GM18520 (cell line): ENCODE results near the gene FUOM.

ENCODE experiments used
- ATAC-seq: cut with Tn5 transposase; IDR thresholded peaks from one replicate; pipeline ENCODE4 v1.9.1; 2021; ENCODE audit not compliant: unreplicated experiment

Gene FUOM

DNA sequence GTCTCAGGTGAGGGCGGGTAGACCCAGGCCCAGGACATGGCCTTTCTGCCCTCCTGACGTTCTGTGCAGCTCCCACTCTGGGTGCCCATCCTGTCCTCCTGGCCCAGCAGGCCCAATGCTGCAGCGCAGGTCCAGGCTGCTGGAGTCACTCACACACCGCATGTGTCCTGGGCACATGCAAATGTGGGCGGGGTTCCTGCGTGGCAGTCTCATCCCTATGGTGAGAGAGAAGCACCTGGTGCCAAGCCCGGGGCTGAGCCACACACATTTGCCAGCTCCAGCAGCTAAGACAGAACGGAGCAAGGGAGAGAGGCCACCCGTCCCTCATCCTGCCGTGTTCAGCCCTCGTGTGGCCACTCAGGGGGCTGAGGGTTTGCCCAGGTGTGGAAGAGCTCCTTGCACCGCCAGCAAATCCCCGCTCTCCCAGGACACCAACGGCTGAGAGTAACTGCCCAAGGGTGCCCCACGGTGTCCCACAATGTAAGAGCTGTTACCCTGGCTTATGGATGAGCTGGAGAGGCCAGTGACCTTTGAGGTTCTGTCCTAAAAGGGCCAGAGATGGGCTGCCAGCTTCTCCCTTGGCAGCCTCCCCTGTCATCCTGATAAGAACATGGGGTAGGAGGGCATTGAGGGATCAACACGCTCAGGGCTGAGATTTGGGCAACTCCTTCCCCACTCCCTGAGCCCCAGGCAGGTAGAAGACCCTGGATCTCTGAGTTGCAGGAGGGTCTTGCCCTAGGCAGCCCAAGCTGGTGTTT is 4.4 kb downstream of the FUOM start:
- ATAC-seq = no peak

DNA sequence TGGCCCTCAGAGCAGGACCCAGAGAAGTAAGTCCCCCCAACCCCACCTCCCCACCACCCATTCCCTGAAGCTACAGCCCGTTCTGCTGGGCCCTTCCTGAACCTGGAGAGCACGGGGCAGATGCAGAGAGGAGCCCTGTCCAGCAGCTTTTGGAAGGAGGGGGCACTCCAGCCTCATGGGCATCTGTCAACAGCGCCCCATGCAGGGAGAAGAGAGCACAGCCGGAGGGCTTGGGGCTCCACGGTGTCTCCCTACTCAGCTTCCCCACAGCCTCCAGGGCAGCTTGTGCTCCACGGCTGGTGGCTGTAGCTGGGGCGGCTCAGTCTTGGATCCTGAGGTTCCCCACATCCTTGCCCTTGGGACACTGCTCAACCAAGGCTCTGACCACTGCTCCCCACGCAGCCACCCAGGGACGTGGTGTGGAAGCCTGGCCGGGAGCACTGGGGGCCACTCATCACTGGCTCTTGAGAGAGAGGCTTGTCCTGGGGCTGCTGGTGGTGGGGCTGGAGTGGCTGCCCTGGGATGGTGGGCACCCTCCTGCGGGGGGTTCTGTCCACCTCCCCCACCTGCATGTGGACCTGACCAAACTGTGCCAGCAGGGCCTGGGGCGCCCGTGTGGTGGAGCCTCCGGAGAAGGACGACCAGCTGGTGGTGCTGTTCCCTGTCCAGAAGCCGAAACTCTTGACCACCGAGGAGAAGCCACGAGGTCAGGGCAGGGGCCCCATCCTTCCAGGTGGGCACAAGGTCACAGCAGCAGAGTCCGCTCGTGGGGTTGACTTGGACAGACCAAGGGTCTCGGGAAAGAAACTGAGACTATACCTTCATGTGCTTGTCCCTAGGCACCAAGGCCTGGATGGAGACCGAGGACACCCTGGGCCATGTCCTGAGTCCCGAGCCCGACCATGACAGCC is 6.2 kb downstream of the FUOM start:
- no peak for ATAC-seq

DNA sequence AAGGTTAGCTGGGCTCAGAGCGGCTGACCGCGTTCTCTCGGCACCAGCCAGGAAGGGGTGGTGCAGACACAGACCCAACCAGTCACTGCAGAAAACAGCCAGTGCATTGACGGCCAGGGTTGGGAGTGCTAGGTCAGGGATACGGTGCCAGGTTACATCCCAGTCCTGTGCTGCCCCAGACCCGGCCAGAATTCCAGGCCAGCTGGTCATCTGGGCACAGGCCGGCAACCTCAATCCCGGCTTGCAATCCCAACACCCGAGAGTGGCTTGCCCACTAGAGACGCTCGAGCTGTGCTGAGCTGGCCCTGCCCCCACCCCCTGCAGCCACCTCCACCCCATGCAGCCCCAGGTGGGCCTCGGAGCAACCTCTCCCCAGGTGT is 6.9 kb downstream of the FUOM start:
- ATAC-seq = no peak

DNA sequence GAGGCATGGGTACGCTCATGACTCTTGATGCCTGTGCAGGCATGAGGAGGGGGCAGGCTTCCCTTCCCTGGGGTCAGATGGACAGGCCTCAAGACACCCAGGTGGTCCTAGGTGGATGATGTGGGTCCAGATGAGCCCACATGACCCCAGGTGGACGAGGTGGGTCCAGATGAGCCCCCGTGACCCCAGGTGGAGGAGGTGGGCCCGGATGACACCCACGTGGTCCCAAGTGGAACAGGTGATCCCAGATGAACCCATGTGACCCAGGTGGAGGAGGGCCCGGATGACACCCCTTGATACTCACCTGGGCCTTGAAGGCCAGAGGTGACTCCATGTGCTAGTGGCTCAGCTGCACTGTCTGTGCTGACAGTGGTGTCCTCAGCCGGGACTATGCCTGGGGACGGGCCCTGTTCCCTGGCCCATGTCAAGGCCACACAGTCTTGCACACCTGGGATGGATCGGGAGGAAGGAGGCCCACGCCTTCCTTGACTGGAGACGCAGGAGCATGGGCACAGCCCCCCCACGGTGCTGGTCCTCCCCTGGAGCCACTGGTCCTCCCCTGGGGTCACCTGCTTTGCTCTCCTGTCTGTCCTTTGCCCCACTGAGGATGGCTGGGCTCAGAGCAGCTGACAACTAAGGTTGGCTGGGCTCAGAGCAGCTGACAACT is 7.4 kb downstream of the FUOM start:
- no peak for ATAC-seq

DNA sequence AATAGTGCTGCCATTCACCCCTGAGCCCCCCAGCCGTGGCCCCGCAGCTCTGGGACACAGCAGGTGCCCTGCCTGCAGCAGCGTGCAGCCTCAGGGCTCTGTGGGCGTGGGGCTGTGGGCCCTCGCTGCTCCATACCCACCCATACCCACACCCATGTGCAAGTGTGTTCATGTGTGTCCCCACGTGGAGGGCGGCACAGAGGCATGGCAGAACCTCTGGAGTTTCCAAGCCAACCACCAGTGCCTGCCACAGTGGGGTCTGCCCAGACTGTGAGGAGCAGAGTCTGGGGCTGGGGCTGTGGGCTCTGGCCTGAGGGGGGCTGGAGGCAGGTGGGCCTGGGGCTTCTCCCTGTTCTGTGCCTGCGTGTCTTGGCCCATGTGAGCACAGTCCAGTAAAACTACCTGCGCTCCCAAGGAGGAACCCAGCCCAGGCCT is 8.2 kb downstream of the FUOM start:
- ATAC-seq = no peak

DNA sequence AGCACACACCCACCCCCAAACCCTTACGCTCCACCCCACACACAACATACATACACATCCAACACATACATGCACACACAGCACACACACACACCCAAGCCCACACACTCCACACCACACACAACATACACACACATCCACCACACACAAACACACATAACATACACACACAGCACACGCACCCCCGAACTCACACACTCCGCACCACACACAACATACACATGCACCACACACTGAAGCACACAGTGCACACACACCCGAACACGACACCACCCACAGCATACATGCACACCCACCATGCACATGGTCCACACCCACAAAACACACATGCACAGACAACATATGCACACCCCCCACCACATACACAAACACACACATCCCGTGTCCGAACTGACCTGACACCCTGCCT is 8.7 kb downstream of the FUOM start:
- ATAC-seq = no peak

DNA sequence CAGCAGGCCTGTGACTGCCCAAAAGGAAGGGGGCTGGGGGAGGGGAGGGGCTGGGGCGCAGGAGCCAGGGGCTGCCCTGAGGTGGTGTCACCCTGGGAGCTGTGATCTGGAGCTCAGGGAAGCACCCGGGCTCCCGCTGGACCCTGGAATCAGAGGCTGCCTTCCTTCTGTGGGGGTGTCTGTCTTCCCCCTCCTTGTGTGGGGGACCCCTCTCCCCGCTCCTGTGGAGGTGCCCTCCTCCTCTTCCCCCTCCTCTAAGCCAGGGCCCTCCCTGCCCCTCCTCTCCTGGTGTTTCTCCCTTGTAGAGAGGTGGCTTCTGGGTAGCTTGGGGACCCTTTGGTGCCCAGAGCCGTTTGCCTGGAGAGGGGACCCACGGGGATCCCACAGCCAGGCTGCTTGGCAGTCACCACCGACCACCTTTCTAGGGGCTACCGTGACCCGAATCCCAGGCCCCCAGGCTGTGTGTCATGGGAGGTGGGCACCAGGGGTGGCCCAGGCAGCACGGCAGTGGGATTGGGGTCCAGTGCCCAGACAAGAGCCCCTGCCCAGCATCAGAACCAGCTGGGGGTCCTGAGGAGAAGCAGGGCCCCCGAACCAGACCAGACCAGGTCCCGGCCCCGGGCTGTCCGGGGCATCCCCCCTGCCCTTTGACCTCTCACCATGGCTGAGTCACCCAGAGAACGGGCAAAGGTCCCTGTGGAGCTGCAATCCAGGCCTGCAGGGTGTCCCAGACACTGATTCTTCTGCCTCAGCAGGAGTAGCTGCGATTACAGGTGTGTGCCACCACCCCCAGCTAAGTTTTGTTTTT is 9.9 kb downstream of the FUOM start:
- no peak for ATAC-seq

DNA sequence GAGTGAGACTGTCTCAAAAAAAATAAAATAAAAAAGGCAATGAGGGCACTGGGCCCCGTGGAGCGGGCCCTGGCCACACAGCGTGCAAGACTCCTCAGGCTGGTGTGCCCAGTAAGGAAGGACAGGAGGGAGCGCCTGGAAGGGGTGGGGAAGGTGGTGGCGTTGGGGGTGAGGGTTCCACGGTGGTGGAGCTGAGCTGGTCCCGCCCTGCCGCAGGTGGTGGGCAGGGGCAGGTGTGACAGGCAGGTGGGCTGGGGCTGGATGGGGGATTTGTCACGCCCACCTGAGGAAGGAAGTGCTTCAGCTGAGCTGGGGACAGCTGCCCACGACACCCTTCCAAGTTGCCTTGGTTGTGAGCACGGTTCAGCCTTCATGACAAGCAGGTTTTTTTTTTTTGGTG is 11.4 kb downstream of the FUOM start:
- ATAC-seq = no peak

DNA sequence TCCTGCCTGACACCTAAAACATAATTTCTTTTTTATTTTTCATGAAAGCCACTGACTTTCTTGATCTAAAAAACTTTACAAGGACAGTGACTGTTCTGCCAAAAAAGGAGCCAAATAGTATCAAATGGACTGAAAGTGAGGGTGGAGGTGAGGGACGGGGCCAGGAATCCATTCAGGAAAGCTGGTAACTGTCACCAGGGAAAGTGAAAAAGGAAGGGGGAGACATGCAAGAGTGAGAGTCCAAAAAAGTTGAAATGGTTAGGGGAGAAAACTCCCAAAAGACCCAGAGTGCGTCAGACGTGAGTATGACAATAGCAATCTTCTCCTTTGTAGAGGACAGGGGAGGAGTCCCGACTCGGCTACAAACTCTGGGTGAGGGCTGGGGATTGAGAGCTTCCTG is 13.6 kb downstream of the FUOM start:
- ATAC-seq = no peak

DNA sequence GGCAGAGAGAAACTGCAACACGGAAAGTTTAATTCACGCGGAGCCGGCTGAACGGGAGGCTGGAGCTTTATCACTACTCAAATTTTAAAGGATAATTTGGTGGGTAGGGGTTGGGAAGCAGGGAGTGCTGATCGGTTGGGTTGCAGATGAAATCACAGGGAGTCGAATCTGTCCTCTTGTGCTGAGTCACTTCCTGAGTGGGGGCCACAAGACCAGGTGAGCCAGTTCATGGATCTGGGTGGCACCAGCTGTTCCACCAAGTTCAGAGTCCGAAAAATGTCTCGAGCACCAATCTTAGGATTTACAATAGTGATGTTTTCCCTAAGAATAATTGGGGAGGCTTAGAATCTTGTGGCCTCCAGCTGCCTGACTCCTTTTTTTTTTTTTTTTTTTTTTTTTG is 14.3 kb downstream of the FUOM start:
- ATAC-seq = no peak

DNA sequence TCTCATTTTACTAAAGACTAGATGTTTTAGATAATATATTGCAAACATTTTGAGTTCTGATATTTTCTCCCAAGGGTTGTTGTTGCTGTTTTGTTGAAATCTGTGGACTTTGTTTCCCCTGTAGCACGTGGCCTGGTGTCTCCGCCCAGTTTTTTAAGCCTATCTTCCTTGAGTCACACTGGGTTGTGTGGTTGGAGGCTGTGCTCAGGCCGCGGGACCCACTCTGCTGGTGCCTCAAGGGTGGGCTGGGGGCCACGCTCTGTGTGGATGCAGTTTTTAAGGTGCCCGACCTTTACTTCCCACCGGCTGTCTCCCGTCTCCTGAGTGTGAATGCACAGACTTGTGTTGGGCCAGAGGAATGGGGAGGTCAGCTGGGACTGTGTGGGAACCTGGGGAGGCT is 14.9 kb downstream of the FUOM start:
- no peak for ATAC-seq

DNA sequence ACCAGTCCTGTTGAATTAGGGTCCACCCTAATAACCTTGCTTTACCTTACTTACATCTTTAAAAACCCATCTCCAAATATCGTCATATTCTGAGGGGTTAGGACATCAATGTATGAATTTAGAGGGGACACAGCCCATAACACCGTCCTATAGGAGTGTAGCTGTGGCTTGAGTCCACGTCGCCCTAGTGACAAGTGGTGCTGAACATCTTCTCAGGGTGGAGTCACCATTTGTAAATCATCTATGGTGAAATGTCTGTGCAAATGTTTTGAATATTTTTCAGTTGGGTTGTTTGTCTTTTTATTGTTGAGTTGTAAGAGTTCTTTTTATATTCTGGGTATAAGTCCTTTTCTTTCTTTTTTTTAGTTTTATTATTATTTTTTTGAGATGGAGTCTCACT is 15.8 kb downstream of the FUOM start:
- ATAC-seq = no peak

DNA sequence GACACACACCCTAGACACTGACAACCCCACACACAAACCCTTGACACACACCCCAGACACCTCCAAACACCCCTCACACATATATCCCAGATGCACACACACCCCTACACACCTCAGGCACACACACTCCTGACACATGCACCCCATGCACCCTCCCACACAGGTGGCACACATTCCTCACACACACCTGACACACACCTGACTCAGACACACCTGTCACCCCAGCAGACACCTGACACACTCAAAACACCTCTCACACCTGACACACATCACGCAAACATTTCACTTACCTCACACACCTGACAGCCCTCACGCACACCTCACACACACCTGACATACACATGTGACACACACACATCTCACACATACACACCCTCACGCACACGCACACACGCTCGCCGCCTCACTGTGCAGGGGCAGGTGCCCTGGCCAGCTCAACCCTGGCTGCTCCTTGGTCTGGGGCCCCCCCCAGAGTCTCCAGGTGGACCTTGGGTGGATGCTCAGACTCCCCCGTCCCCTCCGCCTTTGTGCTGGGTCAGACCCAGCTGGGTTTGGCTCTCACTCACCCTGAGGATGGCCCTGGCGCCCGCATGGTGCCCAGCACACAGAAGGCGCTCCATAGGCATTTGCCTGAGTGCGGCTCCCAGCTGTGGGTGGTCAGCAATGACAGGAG is 18.0 kb downstream of the FUOM start:
- no peak for ATAC-seq

DNA sequence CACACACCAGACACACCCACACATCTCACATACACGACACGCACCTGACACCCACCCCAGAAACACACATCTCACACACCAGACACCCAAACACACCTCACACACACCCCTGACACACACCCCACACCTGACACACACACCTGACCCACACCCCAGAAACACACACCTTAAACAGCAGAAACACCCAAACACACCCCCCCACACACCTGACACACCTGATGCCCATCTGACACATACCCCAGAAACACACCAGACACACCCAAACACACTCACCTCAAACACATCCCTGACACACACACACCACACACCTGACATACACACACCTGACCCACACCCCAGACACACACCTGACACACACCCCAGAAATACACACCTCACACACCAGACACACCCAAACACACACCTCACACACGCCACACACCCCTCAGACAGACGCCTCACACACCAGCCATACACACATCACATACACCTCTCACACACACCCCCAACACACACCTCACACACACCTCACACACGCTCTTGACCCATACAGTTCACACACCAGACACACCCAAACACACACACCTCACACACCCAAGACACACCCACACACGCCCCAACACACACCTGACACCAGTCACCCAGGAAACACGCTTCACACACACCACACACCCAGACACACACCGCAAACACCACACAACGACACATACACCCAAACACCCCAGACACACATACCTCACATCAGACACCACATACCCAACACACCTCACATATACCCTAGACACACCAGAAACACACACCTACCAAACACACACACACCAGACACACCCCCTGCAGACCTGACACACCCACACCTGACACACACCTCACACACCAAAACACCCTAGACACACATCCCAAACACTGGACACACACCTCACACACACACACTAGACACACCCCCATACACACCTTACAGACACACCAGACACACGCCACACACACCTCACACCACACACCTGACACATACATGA is 19.4 kb downstream of the FUOM start:
- no peak for ATAC-seq

DNA sequence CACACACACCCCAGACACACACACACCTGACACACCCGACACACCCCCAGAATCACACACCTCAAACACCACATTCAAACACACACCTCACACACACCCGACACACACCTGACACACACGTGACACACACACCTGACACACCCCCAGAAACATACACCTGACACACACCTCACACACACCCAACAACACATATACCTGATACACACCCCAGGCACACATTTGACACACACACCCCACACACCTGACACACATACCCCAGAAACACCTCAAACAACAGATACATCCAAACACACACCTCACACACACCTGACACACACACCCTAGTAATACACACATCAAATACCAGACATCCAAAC is 20.5 kb downstream of the FUOM start:
- ATAC-seq = no peak

DNA sequence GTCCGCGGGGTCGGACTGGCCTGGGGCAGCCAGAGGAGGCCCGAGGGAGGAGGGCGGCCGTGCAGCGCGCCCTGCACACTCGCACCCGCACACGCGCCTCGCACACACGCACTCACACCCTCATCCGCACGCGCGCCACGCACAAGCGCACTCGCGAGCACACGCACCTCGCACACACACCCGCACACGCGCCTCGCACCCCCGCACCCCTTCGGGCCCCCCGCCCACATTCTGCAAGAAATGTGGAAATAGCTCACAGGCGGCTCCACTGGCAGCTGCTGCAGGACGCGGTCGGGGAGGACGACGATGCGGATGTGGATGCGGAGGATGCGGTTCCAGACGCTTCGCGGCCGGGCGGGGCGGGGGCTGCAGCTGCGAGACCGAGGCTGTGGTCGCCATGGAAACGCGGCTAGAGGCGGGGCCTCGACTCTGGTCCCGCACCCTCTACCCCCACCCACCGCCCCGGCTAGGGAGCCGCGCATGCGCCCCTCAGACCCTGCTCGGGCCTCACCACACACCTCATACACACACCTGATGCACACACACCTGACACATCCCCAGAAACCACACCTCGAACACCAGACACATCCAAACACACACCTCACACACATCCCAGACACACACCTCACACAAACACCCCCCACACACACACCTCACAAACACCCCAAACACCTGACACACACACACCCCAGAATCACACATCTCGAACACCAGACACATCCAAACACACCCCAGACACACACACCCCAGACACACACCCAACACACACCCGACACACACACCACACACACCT is 21.0 kb downstream of the FUOM start, which contains the start of gene CALY:
Gene CALY, minus strand, starts transcription at position 320 of the 793 bp plus-strand sequence. CDS start 7,907 bp downstream, outside the sequence.
- ATAC-seq = no peak

DNA sequence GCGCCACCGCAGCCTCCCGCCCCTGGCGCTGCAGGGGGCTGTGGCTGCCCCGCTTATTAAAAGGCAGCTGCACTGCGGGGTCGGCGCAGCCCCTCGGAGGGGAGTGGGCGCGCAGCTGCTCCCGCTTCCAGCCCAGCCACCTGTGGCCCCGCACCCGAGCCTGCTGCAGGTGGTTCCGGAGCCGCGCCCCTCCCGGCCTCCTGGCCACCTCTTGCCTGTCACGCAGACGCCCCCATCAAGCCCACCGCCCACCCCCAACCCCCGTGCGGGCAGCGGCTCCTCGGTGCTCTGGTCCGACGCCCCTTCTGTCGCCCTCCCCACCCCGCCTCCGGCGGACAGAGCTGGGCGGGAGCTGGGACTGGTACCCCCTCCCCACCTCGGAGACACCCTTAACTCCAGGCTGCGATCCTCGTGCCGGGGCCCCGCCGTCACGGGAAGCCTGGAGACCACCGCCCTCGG is 21.7 kb downstream of the FUOM start:
- ATAC-seq = no peak
